ENCODE measurements around the gene ZFP69B. TPM values are rescaled to one million over a fixed set of nuclear protein-coding genes. Genes with fewer than 3 reads are reported as not detected.

ZFP69B gene
- 1.4 TPM for polyA plus RNA-seq (2012; ENCODE audit: low read depth, missing spikeins)

DNA sequence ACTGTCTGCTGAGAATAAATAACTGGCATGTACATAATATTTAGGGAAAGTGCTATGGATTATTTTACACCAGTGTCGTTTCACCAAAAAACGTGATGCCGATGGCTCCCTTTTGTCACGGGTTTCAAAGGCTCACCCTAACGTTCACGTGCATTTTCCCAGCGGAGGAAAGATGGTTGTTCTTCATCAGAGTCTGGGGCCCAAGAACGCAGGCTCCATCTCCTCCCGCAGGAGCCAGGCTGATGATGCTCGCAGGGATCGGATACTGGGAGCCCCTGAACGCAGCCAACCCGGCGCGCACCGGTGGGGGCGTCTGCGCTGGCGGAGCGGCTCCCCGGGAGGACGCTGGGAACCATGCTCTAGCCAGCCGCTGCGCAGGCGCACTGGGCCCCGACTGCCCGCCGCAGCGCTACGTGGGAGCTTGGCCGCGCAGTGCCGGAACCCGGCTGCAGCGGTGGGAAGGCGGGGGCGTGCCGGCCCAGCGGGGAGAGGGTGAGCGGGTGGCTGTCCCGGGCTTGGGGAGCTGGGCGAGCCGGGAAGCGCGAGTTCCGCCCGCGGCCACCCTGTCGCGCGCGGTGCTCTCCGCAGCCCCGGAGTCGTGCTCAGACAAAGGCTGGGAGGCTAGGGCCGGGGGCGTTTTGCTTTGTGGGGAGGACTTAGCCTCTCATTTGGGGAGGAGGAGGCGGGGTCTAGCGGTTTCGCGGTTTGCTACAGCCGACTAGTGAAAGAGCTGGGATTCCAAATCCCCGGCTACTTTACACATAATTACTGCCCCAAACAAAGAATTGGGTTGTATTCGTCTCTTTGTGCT lies at the start of gene ZFP69B:
Gene ZFP69B (plus strand): TSS at position 793 of the 811 bp plus-strand sequence. CDS start 486 bp downstream, outside the sequence.
- FAIRE-seq (peak; percentile 93), DNase-seq (ENCODE audit: insufficient read length, low spot score) (peak; percentile 93)
- peak; percentile 8; the same call in 1 of the 2 replicates for TF ChIP-seq TAF1 (IDR thresholded peaks at IDR 0.05; ENCODE audit: low read depth, low read length)
- TF ChIP-seq PAX5 (IDR thresholded peaks at IDR 0.05; ENCODE audit: insufficient read depth, low read length, severe bottlenecking) = no peak
- TF ChIP-seq SPI1 (IDR thresholded peaks at IDR 0.05; ENCODE audit: low read depth, low read length) = peak; percentile 20; the same call in 1 of the 2 replicates
- peak; percentile 79 for TF ChIP-seq POLR2A (IDR thresholded peaks at IDR 0.05; ENCODE audit: low read depth, low read length)
- peak; percentile 63; the same call in 1 of the 2 replicates for TF ChIP-seq POLR2AphosphoS5 (IDR thresholded peaks at IDR 0.05; ENCODE audit: low read depth, low read length)
- no peak for TF ChIP-seq POU2F2 (IDR thresholded peaks at IDR 0.05; ENCODE audit: low read depth, low read length)

DNA sequence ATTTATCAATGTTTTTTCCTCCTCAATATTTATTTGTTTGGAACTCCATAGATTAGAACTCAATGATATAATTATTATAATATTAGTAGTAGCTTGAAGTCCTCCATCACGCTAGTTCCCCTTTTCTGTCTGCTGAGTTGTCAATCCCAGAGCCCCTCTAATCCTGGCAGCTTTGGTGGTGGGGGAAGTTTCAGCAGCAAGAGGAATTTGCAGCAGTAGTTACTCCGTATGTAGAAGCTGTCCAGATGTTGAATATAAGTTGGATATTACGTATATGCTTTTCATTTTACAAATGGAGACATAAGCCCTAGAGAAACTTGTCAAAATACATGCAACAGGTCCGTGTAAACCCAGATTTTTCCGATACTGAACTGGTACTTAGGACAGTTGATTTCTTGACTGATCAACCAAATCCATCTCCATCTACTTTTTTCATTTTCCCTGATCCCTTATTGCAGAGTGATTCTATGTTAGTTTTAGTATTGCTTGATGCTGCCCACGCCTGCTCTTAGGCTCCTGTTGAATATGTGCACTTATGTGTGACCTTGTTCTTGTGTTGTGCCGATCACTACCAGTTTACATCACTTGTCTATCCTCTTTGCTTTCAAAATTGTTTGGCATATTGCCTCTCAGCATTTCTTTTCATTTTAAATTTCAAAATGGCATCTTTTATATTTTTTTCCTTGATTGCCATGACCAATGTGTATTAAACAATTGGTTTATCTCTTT lies 48.6 kb upstream of the ZFP69B start:
- FAIRE-seq (peak; percentile 82), DNase-seq (ENCODE audit: insufficient read length, low spot score) (no peak)
- no peak for TF ChIP-seq POLR2AphosphoS5 (IDR thresholded peaks at IDR 0.05; ENCODE audit: low read depth, low read length)
- TF ChIP-seq SPI1 (IDR thresholded peaks at IDR 0.05; ENCODE audit: low read depth, low read length) = peak; percentile 59

DNA sequence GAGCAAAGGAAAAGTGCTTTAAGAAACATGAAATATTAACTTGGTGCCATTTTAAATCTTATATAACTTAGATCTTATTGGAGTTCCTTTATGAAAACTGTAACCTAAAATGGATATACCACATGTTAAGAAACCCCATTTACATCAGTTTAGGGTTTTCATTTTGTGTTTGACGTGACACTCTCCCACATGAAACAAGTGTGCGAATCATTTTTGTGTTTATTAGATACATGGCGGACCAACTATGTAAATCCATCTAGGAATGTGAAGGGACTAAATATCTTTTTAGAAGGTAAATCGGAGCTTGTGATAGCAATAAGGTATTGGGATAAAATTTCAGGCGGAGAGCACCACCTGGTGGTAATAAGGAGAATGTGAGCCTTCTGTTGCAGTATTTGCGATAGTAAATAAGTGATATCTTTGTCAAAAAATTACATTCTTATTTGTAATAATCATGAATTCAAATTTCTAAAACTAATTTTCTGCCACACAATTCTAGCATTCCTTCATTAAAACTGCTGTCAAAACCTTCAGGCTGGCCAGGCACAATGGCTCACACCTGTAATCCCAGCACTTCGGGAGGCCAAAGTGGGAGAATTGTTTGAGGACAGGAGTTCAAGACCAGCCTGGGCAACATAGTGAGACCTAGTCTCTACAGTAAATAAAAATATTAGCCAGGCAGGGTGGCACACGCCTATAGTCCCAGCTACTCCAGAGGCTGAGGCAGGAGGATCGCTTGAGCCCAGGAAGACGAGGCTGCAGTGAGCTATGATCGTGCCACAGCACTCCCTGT lies 45.4 kb upstream of the ZFP69B start:
- TF ChIP-seq POLR2A (IDR thresholded peaks at IDR 0.05; ENCODE audit: low read depth, low read length) (no peak), PAX5 (IDR thresholded peaks at IDR 0.05; ENCODE audit: insufficient read depth, low read length, severe bottlenecking) (no peak), TAF1 (IDR thresholded peaks at IDR 0.05; ENCODE audit: low read depth, low read length) (no peak), POU2F2 (IDR thresholded peaks at IDR 0.05; ENCODE audit: low read depth, low read length) (no peak), SPI1 (IDR thresholded peaks at IDR 0.05; ENCODE audit: low read depth, low read length) (no peak), POLR2AphosphoS5 (IDR thresholded peaks at IDR 0.05; ENCODE audit: low read depth, low read length) (no peak)
- DNase-seq (ENCODE audit: insufficient read length, low spot score) (no peak), FAIRE-seq (peak; percentile 62)

DNA sequence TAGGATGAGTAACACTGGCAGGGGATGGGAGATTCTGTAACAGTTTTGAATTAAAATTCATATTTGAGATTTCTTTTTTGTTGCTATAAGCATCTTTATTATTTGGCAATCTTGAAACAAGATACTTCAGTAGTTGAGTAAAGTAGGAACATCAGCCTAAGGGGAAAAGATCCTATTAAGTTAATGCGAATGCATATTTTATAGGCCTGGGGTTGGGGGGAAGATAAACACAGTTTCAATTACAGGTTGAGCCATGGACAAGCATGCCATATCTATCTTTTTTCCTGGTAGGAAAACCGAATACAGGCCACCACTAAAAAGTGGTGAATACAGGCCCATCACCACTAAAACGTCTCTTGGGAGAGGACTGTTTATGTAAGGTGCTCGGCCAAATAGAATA lies 44.5 kb upstream of the ZFP69B start:
- TF ChIP-seq PAX5 (IDR thresholded peaks at IDR 0.05; ENCODE audit: insufficient read depth, low read length, severe bottlenecking) (no peak), SPI1 (IDR thresholded peaks at IDR 0.05; ENCODE audit: low read depth, low read length) (no peak), POLR2AphosphoS5 (IDR thresholded peaks at IDR 0.05; ENCODE audit: low read depth, low read length) (no peak), POLR2A (IDR thresholded peaks at IDR 0.05; ENCODE audit: low read depth, low read length) (no peak), TAF1 (IDR thresholded peaks at IDR 0.05; ENCODE audit: low read depth, low read length) (no peak), POU2F2 (IDR thresholded peaks at IDR 0.05; ENCODE audit: low read depth, low read length) (no peak)
- no peak for DNase-seq (ENCODE audit: insufficient read length, low spot score)
- no peak for FAIRE-seq

DNA sequence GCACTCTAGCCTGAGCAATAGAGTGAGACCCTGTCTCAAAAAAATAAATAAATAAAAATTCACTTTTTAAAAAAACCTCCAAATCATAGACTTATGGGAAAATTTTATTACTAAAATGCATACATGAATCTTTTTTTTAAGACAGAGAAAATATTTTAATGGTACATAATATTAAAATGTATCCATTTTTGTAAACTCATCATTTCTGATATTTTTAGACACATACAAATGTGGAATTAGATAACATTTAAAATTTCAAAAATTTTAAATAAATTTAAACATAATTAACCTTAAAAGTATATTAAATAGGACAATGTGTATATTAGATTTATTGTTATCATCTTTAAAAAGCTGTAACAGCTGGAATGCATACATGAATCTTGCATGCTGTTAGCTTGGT lies 42.8 kb upstream of the ZFP69B start:
- no peak for TF ChIP-seq TAF1 (IDR thresholded peaks at IDR 0.05; ENCODE audit: low read depth, low read length)
- TF ChIP-seq SPI1 (IDR thresholded peaks at IDR 0.05; ENCODE audit: low read depth, low read length) = no peak
- TF ChIP-seq POLR2A (IDR thresholded peaks at IDR 0.05; ENCODE audit: low read depth, low read length) = no peak
- no peak for TF ChIP-seq PAX5 (IDR thresholded peaks at IDR 0.05; ENCODE audit: insufficient read depth, low read length, severe bottlenecking)
- no peak for TF ChIP-seq POLR2AphosphoS5 (IDR thresholded peaks at IDR 0.05; ENCODE audit: low read depth, low read length)
- no peak for TF ChIP-seq POU2F2 (IDR thresholded peaks at IDR 0.05; ENCODE audit: low read depth, low read length)
- DNase-seq (ENCODE audit: insufficient read length, low spot score) (no peak), FAIRE-seq (no peak)

DNA sequence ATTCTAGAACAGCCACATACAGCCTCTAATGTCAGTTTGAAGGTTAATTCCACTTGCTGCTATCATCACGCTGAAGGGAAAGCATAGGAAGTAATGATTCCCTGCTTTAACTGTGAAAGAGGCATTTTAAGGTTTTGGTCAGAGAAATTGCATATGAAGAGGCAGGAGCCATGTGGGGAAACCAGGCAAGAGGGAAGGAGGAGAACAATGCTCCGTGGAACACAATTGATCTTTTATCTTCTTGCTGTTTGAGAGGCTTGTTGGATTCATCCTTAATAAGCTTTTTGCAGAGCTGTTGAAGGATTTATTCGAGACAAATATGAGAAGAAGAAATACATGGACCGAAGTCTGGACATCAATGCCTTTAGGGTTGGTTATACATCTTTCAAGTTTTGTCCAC lies 40.8 kb upstream of the ZFP69B start:
- DNase-seq (ENCODE audit: insufficient read length, low spot score) = no peak
- TF ChIP-seq POLR2AphosphoS5 (IDR thresholded peaks at IDR 0.05; ENCODE audit: low read depth, low read length) = no peak
- TF ChIP-seq POLR2A (IDR thresholded peaks at IDR 0.05; ENCODE audit: low read depth, low read length) = no peak
- TF ChIP-seq SPI1 (IDR thresholded peaks at IDR 0.05; ENCODE audit: low read depth, low read length) = no peak
- TF ChIP-seq PAX5 (IDR thresholded peaks at IDR 0.05; ENCODE audit: insufficient read depth, low read length, severe bottlenecking) = no peak
- TF ChIP-seq POU2F2 (IDR thresholded peaks at IDR 0.05; ENCODE audit: low read depth, low read length) = no peak
- no peak for TF ChIP-seq TAF1 (IDR thresholded peaks at IDR 0.05; ENCODE audit: low read depth, low read length)
- no peak for FAIRE-seq

DNA sequence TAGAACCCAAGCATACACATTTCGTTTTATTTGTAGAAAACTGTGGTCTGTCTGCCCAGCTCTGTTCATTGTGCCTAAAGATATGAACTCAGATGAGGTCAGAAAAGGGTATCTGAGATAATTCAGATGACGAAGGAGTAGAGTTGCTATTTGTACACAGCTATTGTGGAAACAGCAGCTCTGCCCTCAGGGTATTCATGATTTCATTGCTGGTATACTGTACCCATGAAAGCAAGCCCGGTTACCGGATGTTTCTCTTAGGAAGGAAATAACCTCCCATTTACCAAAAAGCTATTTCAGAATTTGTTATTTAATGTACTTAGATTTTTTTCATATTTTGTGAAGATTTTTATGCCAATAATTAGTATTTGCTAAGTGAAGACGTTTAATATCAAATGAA lies 39.0 kb upstream of the ZFP69B start:
- FAIRE-seq = no peak
- TF ChIP-seq TAF1 (IDR thresholded peaks at IDR 0.05; ENCODE audit: low read depth, low read length) = no peak
- no peak for TF ChIP-seq POLR2AphosphoS5 (IDR thresholded peaks at IDR 0.05; ENCODE audit: low read depth, low read length)
- TF ChIP-seq PAX5 (IDR thresholded peaks at IDR 0.05; ENCODE audit: insufficient read depth, low read length, severe bottlenecking) = no peak
- no peak for TF ChIP-seq POLR2A (IDR thresholded peaks at IDR 0.05; ENCODE audit: low read depth, low read length)
- no peak for TF ChIP-seq SPI1 (IDR thresholded peaks at IDR 0.05; ENCODE audit: low read depth, low read length)
- TF ChIP-seq POU2F2 (IDR thresholded peaks at IDR 0.05; ENCODE audit: low read depth, low read length) = no peak
- DNase-seq (ENCODE audit: insufficient read length, low spot score) = no peak

DNA sequence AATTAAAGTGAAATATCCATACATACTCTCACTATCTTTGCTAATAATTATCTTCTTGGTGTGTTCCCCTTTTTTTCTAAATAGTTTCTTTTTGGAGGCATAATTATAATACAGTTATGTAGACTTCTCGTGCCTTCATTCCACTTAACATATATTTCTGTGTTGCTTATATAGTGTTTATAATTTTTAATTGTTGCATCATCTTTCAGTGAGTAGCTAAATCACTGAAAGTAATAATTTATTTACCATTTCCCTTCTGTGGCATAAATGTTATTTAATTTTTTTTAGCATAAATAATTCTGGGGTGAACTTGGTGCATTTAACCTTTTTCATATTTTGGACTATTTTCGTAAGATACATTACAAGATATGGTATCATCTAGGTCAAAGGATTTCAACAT lies 38.4 kb upstream of the ZFP69B start:
- TF ChIP-seq POU2F2 (IDR thresholded peaks at IDR 0.05; ENCODE audit: low read depth, low read length) (no peak), POLR2A (IDR thresholded peaks at IDR 0.05; ENCODE audit: low read depth, low read length) (no peak), POLR2AphosphoS5 (IDR thresholded peaks at IDR 0.05; ENCODE audit: low read depth, low read length) (no peak), TAF1 (IDR thresholded peaks at IDR 0.05; ENCODE audit: low read depth, low read length) (no peak), PAX5 (IDR thresholded peaks at IDR 0.05; ENCODE audit: insufficient read depth, low read length, severe bottlenecking) (no peak), SPI1 (IDR thresholded peaks at IDR 0.05; ENCODE audit: low read depth, low read length) (no peak)
- FAIRE-seq = no peak
- no peak for DNase-seq (ENCODE audit: insufficient read length, low spot score)

Measured in GM12891 (cell line).